T-helper 9 cell (primary cell): Measurements from ENCODE around the gene ARL15.

ENCODE experiments used
- DNase-seq: peaks from one replicate; pipeline ENCODE4 v3.0.0-alpha.2; 2020

ARL15 gene

GRCh38 chr5:54195701-54196100 lies 114.7 kb downstream of the ARL15 start:
- DNase-seq: no peak

- DNase-seq: no peak
These were observed 116.1 kb downstream of the ARL15 start for GRCh38 chr5:54194318-54194717.

DNA sequence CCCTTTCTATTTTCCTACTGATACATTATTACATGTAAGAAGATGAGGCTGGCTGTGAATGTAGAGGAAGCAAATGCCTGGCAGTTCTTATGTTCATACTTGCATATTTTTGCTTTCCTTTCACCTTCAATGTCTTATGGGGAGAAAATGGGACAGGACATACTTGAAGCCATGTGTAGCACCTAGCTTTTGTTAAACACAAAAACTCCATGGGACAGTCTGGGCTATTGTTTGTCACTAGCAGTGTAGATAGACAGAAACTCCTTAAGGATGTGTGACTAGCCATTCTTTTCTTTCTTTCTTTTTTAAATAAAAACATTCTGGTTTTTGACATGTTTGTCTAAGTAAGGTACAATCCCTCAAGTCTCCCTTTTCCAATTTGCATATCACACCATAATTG lies 122.7 kb downstream of the ARL15 start:
- no peak for DNase-seq

DNA sequence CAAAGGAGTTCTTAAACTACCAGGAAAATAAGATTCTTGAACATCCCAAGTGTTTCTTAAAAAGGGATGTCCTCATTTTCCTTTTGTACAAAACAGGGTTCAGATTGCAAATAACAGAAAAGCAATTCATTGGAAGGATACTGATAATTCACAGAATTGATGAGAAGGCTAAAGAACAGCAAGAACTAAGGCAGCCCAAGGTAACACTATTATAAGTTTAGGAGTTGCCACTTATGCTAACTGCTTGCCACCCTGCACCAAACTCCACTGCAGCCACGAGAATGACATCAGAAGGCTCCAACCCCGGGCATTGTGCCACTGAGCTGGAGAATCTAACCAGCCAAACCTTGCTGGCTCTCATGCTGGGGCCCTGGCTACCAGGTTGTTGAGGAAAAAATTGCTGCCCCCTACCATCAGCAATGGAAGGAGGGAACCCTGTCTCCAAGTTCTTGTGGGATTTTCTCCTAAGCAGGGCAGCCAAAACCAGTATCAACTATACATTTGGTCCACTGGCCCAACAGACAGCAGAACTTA lies 123.4 kb downstream of the ARL15 start:
- no peak for DNase-seq

- DNase-seq: no peak
These were observed 124.3 kb downstream of the ARL15 start for GRCh38 chr5:54186108-54186507.

DNA sequence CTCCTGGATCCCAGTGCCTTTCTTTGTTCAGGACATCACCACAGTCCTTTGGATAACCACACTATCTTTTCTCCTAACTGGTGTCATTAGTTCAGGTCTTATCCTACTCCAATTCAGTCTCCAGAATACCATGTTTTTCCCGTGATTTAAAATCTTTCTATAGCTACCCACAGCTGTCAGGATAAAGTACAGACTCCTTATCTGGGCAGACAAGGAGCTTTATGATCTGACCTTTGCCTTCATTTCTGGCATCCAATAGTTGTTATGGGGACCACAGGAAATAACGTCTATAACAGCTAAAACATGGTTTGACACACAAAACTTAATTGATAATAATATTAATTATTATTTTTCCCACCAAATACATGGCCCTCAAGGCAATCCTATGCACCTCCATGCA lies 125.6 kb downstream of the ARL15 start:
- DNase-seq: no peak

DNA sequence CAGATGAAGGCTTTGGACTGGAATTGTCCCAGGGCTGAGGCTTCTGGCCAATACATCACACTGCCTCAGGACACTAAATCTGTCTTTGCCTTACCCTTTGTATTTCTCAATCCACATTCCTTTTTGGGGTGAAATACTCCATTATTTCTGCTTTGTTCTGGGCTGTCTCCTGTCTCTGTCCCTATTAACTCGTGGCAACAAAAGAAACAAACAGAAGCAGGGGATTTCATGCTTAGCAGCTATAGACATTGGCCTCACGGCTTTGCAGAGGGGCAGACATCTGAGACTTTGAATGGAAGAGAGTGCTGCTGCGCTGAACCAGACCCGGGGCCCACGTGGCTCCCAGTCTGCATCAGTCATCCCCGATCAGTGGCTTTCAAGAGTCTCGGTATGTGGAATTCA lies 129.7 kb downstream of the ARL15 start:
- no peak for DNase-seq

DNA sequence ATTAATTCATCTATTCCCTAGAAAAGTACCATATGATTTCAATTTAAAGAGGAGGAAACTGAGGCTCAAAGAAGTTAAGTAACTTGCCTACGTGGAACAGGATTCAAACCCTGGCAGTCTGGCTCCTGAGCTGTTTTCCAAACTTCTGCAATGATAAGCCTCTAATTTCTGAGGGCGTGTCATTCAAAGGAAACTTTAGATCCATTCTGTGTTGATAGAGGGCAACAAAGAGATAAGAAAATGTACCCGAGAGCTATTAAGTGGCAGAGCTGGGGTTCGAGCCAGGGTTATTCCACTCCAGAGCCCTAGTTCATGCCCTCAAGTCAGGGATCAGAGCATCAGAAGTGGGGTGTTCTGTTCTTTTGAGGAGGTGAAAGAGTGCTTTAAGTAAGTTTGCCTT lies 131.4 kb downstream of the ARL15 start:
- no peak for DNase-seq

GRCh38 chr5:54178207-54178606 lies 132.2 kb downstream of the ARL15 start:
- DNase-seq: no peak

DNA sequence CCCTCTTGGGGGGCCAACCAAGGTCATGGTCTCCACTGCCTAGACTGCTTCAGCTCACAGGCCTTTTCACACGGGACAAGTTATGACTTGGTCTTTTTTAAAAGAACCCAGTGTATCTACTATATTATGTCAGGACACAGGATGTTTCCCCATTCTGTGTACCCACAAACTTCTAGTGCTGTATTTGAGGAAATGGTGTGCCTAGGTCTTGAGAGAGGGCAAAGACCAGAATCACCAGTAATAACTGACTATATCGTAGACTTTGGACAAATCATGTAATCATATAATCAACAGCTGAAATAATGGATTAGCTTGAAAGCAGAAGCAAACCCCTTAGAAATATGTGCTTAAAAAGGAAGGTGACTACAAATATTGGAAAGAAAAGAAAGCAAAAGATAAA lies 133.3 kb downstream of the ARL15 start:
- no peak for DNase-seq

DNA sequence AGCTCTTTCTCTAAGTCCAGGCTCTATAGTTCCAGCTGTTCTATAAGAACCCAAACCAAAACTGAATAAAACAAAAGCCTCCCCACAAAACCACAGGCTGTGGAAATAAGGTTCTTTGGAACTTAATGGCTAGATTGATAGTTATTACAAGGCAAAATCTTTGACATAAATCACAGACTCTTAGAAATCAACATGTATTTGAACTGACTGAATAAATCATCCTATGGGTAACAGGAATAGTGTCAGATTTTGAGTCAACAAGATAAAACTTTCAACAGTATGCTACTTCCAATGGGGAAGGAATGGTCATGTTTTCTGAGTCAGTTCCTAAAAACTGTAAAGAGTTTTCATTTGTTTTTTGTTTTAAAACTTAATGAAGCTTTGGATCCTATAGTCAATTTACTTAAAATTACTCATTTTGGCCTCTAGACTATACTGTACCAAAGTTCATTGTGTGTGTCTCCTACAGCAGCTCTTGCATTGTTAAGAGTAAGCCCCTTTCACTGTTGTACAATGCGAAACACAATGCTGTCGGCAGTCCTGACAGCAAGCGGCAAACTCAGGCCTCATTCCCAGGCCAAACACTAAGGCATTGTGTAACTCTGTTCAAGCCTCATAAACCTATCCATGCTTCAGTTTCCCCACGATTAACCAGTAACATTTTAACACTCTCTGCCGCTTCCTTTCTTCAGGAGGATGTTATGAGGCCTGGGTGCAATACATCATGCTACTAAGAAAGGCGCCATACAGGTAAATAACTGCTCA lies 134.1 kb downstream of the ARL15 start:
- no peak for DNase-seq

- DNase-seq: no peak
These were observed 137.1 kb downstream of the ARL15 start for GRCh38 chr5:54173251-54173650.

DNA sequence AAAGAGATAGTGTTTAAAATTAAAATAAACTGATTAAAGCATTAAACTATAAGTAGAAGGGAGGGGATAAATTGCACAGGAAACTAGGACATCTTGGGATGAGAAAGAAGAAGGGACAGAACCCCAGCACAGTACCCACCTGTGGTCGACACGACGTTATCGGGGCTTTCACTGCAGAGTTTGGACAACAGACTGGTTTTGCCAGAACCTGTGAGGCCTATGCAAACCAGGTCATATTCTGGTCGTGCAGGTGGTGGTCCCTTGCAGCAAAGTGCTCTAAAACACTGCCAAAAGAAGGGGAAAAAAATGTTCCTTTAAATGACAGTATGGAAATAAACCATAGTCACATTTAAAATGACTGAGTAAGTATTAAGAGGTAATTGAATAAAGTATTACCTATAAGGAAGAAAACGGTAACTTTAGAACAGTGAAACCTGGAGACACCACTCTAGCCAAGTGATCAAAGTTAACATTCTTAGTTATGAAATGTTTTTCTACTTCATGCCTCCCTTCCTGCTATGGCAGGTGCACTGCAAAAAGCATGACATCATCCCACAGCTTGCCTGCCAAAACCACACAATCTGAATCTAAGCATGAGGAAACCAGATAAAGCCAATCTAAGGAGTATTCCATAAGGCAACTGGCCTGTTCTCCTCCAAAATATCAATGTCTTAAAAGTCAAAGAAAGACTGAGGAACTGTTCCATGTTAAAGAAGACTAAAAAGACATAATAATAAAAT lies 138.6 kb downstream of the ARL15 start:
- no peak for DNase-seq

GRCh38 chr5:54165687-54166086 lies 144.7 kb downstream of the ARL15 start:
- DNase-seq: no peak

DNA sequence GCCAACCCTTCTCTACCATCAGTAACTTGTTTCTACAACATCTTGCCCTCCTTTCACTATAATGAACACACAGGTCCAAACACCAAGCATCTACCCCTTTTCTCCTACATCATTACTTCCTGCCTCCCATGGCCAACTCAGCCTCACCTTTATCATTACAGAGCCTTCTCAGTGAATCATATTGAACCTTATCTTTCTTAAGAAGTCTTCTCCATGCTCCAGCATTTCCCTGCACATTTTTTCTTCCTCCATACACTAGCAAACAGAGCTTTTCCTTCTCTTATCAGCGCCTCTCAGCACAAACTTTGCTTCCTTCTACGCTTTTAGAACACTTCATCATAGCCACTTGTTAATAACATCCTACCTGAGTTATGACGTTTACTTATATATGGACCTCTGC lies 148.2 kb downstream of the ARL15 start:
- DNase-seq: no peak

GRCh38 chr5:54160329-54160728 lies 150.0 kb downstream of the ARL15 start:
- DNase-seq: no peak

DNA sequence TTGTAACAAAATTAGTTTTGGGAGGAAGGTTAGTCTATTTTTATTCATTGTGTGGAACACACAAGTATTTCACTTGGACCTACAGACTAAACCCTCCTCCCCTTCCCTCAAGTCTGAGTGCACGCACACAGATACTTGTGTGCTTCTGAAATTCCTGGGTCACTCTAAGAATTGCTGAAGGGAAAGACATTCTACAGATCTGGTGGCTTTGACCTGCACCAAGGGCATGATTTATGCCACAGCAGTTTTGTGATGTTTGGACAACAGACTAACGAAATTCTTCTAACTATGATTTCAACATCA lies 150.5 kb downstream of the ARL15 start:
- no peak for DNase-seq

- no peak for DNase-seq
These were observed 151.1 kb downstream of the ARL15 start for GRCh38 chr5:54159153-54159892.

DNA sequence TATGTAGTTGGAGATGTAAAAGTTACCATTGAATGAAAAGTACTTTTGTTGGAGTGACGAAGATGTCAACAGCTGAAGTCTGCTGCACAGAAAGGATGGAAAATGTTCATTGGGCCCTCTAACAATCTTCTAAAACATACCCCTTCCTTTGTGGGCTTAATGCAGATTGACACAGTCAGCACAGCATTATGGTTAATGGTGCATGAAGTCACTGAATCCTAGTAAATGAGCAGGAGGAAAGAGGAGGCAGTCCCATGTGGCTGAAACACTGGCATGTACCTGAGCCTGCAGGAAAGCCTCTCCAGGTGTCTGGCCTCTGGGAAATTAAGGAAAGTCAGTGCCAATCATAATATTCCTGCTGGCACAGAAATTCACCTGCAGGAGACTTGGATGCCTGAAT lies 153.8 kb downstream of the ARL15 start:
- DNase-seq: no peak

- DNase-seq: no peak
These were observed 159.5 kb downstream of the ARL15 start for GRCh38 chr5:54150841-54151240.

DNA sequence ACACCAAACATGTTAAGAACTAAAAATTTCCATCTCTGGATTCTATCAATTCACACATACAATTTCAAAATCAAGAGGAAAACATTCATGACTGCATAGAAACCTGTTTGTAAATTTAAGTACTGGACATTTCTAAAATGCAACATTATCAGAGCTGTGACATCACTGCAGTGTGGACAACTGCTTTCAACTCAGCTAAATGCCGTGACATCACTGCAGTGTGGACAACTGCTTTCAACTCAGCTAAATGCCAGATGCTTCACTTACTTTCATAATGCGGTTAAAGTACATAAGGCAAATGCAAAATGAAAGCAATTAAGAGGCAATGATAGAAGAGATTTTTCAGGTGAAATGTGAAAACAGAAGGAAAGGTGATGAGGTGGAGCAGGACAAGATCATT lies 161.5 kb downstream of the ARL15 start:
- DNase-seq: no peak

GRCh38 chr5:54148067-54148845 lies 162.1 kb downstream of the ARL15 start:
- DNase-seq: no peak

DNA sequence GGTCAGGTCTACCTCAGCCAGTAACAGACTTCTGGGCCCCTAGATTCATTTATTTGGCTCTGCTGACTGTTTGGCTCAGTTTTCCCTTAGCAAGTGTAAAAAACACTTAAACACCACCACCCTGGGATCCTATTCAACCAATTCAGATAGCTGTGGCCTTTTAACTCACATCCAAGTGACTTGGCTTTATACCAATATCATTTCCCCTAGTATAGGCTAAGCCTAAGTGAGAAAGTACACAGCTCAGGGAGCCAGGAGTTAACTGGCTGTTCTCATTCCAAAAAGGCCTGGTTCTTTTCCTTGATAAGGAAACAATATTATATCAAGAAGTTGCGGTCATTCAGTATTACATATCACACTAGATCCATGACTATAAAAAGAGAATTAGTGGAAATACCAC lies 163.5 kb downstream of the ARL15 start:
- DNase-seq: no peak
